HEK293T (cell line): ENCODE measurements around the gene CIDEA.

Experiments
- CTCF ChIA-PET: fragments of 350-600 bp; formaldehyde crosslinking; extraction: SDS; loops from one replicate; lab custom pipeline; 2021; ENCODE audit warnings: antibody characterized with exemption, inconsistent platforms; lab: Yijun Ruan, JAX
- POLR2A ChIA-PET: fragments of 350-600 bp; formaldehyde crosslinking; extraction: SDS; loops from one replicate; lab custom pipeline; 2020; ENCODE audit warnings: antibody characterized with exemption, inconsistent platforms; lab: Yijun Ruan, JAX
- DNase-seq: peaks from one replicate; pipeline ENCODE4 v3.0.0; 2012; ENCODE audit warnings: mixed read lengths; ENCODE audit errors: extremely low spot score
- ARNT ChIP-seq: fragments of 450-650 bp; IDR thresholded peaks from 2 replicates; pipeline ENCODE4 v1.6.1; 2017; ENCODE audit warnings: mild to moderate bottlenecking
- BHLHE40 ChIP-seq: fragments of 450-650 bp; IDR thresholded peaks from 2 replicates; pipeline ENCODE4 v1.6.1; 2016; ENCODE audit warnings: mild to moderate bottlenecking, moderate library complexity, borderline replicate concordance
- CTBP1 ChIP-seq: fragments of 450-650 bp; IDR thresholded peaks from 2 replicates; pipeline ENCODE4 v1.6.1; 2016; ENCODE audit warnings: borderline replicate concordance
- ELF4 ChIP-seq: fragments of 450-650 bp; IDR thresholded peaks from 2 replicates; pipeline ENCODE4 v1.6.1; 2017; ENCODE audit warnings: antibody characterized with exemption
- FOXA1 ChIP-seq: fragments of 450-650 bp; IDR thresholded peaks from 2 replicates; pipeline ENCODE4 v1.6.1; 2016; ENCODE audit warnings: mild to moderate bottlenecking
- FOXK2 ChIP-seq: fragments of 450-650 bp; IDR thresholded peaks from 2 replicates; pipeline ENCODE4 v1.6.1; 2016; ENCODE audit warnings: mild to moderate bottlenecking
- FOXM1 ChIP-seq: fragments of 450-650 bp; IDR thresholded peaks from 2 replicates; pipeline ENCODE4 v1.6.1; 2017; ENCODE audit warnings: mild to moderate bottlenecking, borderline replicate concordance
- HDGF ChIP-seq: fragments of 450-650 bp; IDR thresholded peaks from 2 replicates; pipeline ENCODE4 v1.6.1; 2017; ENCODE audit warnings: antibody characterized with exemption, borderline replicate concordance
- L3MBTL2 ChIP-seq: fragments of 450-650 bp; conservative IDR thresholded peaks from 2 replicates; pipeline ENCODE4 v1.6.1; 2016; ENCODE audit warnings: mild to moderate bottlenecking
- LEF1 ChIP-seq: fragments of 450-650 bp; IDR thresholded peaks from 2 replicates; pipeline ENCODE4 v1.6.1; 2017; ENCODE audit warnings: mild to moderate bottlenecking, borderline replicate concordance
- NFRKB ChIP-seq: fragments of 450-650 bp; IDR thresholded peaks from 2 replicates; pipeline ENCODE4 v1.6.1; 2016; ENCODE audit warnings: mild to moderate bottlenecking, moderate library complexity
- PKNOX1 ChIP-seq: fragments of 450-650 bp; IDR thresholded peaks from 2 replicates; pipeline ENCODE4 v1.6.1; 2016
- SP1 ChIP-seq: fragments of 450-650 bp; IDR thresholded peaks from 2 replicates; pipeline ENCODE4 v1.6.1; 2017
- SUZ12 ChIP-seq: fragments of 450-650 bp; IDR thresholded peaks from 2 replicates; pipeline ENCODE4 v1.6.1; 2016; ENCODE audit warnings: mild to moderate bottlenecking
- TARDBP ChIP-seq: fragments of 450-650 bp; IDR thresholded peaks from 2 replicates; pipeline ENCODE4 v1.6.1; 2016
- ZNF384 ChIP-seq: fragments of 450-650 bp; IDR thresholded peaks from 2 replicates; pipeline ENCODE4 v1.6.1; 2016

CIDEA gene

DNA sequence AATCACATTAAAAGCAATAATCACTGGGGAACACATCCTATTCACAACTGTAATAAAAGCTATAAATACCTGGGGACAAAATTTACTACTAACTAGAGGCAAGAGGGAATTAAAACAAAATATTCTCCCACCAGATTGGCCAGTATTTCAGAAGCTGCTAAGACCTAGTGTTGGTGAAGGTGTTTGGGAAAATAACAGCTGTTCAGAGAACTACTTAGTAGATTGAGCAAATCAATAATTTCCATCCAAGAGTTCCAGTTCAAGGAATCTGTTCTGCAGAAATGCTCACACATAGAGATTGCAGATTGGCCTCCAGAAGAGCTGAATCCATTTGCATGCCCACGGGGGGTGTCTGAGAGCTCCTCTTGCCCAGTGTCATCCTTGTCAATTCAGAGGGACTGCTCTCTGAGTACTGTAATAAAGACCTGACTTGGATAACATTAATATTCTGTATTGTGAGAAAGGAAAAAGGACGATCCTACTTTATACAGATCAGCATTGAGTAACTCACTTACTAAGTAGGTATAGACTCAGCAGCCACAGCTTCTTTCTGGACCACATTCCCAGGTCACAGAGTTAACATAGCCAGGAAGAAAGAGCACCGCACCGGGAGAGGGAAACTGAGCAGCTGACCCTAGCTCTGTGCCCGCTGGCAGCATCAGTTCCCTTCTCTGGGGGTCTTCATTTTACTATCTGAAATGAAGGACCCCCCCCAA is 59.5 kb downstream of the CIDEA start:
- DNase-seq, result no peak
- ChIA-PET CTCF (interaction anchor here (0.9 kb wide), 1 partner anchor 14 kb away, joined by 3 read pairs; no protein-coding TSS in a partner anchor), POLR2A (no interaction called here)
- TF ChIP-seq LEF1 (no peak), CTBP1 (no peak), NFRKB (no peak), SP1 (no peak), SUZ12 (no peak), FOXM1 (no peak), ARNT (no peak), FOXK2 (no peak), BHLHE40 (no peak), FOXA1 (no peak), PKNOX1 (no peak), ELF4 (no peak), TARDBP (no peak), L3MBTL2 (no peak)

GRCh38 chr18:12314591-12315305 is 60.6 kb downstream of the CIDEA start:
- ChIA-PET POLR2A (no interaction called here), CTCF (interaction anchor here (5.4 kb wide), 1 partner anchor 13 kb away, joined by 24 read pairs; no protein-coding TSS in a partner anchor)
- DNase-seq, result no peak
- TF ChIP-seq LEF1 (no peak), TARDBP (no peak), PKNOX1 (no peak), SUZ12 (no peak), ZNF384 (no peak), L3MBTL2 (no peak), FOXK2 (no peak), BHLHE40 (no peak), FOXM1 (no peak), NFRKB (no peak), HDGF (no peak), ARNT (no peak), SP1 (no peak), FOXA1 (no peak), CTBP1 (no peak), ELF4 (no peak)

DNA sequence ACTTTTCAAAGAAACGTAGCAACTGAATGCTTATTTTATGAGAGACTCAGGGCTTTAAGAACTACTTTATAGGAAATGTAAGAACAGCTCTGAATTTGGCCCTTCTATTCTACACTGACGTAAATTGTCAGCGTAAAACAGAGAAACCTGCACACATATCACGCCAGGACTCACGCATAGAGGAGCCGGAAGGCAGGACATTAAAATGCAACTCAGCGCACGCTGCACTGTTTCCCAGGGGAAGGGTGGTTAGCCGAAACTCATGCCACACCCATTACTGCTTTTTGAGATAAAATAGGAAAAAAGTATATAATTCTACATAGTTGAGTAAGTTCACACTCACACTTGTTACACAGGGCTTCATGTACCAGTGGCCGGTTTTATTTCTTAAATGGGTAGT is 61.3 kb downstream of the CIDEA start:
- CTCF ChIA-PET, result interaction anchor here (5.4 kb wide), 1 partner anchor 12 kb away, joined by 24 read pairs; no protein-coding TSS in a partner anchor
- POLR2A ChIA-PET, result no interaction called here
- no peak for TF ChIP-seq LEF1
- TF ChIP-seq L3MBTL2, result no peak
- no peak for TF ChIP-seq FOXK2
- TF ChIP-seq FOXM1, result no peak
- TF ChIP-seq HDGF, result no peak
- TF ChIP-seq ZNF384, result no peak
- no peak for TF ChIP-seq ELF4
- no peak for DNase-seq

DNA sequence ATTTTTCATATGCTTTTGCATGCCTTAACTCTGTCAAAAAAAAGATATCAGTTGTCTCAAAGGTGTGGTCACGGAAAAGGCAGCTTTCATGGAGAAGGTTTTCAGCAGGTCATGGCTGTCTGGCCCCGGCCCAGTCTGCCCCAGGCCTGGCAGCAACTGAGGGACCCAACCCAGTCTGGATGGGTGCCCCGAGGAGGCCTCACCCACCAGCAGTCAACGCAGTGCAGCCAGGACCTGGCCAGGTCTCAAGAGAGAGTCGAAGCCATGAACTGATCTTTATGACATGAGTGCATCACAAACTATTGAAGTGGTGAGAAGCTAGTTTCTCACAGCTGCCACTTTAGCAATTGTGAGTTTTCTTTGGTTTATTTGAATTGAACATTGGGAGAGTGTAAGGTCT is 61.8 kb downstream of the CIDEA start:
- TF ChIP-seq ARNT (no peak), FOXM1 (no peak), FOXK2 (no peak), FOXA1 (no peak)
- POLR2A ChIA-PET, result no interaction called here
- CTCF ChIA-PET, result interaction anchor here (5.4 kb wide), 1 partner anchor 12 kb away, joined by 24 read pairs; no protein-coding TSS in a partner anchor
- DNase-seq, result no peak

- POLR2A ChIA-PET, result interaction anchor here (1.0 to 1.6 kb wide), 3 partner anchors 9 to 46 kb away, joined by 3 to 4 read pairs (median 3); no protein-coding TSS in a partner anchor
- no peak for DNase-seq
- CTCF ChIA-PET, result interaction anchor here (0.6 to 5.4 kb wide), 2 partner anchors 10 to 294 kb away, joined by 4 to 24 read pairs; no protein-coding TSS in a partner anchor
- TF ChIP-seq FOXK2, result no peak
- no peak for TF ChIP-seq HDGF
- TF ChIP-seq FOXA1, result no peak
- no peak for TF ChIP-seq NFRKB
Measured at GRCh38 chr18:12317664-12318333, 63.6 kb downstream of the CIDEA start.

- ChIA-PET POLR2A (interaction anchor here (1.0 to 1.6 kb wide), 3 partner anchors 9 to 47 kb away, joined by 3 to 4 read pairs (median 3); no protein-coding TSS in a partner anchor), CTCF (interaction anchor here (5.4 kb wide), 1 partner anchor 10 kb away, joined by 24 read pairs; no protein-coding TSS in a partner anchor)
- TF ChIP-seq CTBP1 (no peak), ARNT (no peak), HDGF (no peak), L3MBTL2 (no peak), FOXK2 (no peak), SUZ12 (no peak), PKNOX1 (no peak), NFRKB (no peak), ELF4 (no peak), TARDBP (no peak), SP1 (no peak), ZNF384 (no peak), FOXA1 (no peak), FOXM1 (no peak), LEF1 (no peak), BHLHE40 (no peak)
- no peak for DNase-seq
Measured at GRCh38 chr18:12318334-12318697, 64.2 kb downstream of the CIDEA start.
